GM19035 (cell line): ENCODE data around the gene LRFN4.

Experiments used
- ATAC-seq: cut with Tn5 transposase; IDR thresholded peaks from one replicate; pipeline ENCODE4 v1.9.1; 2021; ENCODE audit not compliant: unreplicated experiment

LRFN4 gene

GRCh38 chr11:66870131-66870530, 13.3 kb downstream of the LRFN4 start:
- no peak for ATAC-seq

DNA sequence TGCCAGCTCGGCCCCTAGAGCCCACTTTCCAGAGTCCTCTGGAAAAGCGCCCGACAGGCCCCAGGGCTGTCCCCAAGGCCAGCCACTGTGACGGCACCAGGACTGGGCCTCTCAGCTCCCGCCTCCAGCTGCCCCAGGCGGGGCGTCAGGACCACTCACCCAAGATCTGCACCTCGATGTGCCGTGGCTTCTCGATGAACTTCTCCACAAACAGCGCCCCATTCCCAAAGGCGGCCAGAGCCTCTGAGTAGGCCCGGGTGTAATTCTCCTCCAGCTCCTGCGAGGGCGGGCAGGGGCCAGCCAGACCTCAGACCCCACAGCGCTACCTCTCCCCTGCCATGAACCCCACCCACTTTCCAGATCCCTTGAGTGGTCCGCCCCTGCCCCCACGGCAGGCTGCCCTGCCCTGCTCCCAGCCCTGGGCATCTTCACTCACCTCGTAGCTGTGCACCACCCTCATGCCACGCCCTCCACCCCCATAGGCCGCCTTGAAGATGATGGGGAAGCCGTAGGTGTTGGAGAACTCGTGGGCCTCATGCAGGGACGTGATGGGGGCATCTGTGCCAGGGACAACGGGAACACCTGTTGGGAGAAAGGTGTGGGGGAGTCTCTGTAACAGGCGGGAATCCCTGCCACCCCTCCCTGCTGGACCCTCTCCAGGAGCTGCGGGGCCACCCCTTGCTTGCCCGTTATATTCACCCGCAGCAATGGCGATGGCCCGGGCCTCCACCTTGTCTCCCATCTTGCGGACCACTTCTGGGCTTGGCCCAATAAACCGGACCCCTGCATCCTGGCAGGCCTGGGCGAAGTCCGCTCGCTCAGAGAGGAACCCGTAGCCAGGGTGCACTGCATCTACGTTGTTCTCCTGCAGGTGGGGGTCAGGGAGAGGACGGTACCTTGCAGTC, 14.0 kb downstream of the LRFN4 start:
- ATAC-seq, result no peak

- ATAC-seq, result no peak
These were observed 14.6 kb downstream of the LRFN4 start for GRCh38 chr11:66871521-66871901.

GRCh38 chr11:66874232-66874631, 17.4 kb downstream of the LRFN4 start:
- no peak for ATAC-seq

DNA sequence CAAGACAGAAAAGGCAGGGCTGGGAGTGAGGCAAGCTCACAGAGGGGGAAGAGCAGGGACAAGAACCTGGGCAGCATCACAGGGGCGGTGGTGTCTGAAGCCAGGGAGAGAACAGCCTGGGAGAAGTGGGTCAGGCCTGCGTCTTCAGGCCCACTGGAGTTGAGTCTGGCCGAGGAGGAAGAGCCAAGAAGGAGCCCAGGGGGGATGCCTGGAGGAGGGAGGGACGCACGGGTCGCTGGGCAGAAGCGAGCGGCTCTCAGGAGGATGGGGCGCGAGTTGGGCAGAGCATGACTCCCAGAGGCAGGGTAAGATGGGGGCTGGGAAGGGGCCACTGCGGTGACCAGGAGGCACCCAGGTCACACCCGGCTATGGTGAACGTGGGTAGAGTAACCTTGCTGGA, 18.5 kb downstream of the LRFN4 start:
- no peak for ATAC-seq

DNA sequence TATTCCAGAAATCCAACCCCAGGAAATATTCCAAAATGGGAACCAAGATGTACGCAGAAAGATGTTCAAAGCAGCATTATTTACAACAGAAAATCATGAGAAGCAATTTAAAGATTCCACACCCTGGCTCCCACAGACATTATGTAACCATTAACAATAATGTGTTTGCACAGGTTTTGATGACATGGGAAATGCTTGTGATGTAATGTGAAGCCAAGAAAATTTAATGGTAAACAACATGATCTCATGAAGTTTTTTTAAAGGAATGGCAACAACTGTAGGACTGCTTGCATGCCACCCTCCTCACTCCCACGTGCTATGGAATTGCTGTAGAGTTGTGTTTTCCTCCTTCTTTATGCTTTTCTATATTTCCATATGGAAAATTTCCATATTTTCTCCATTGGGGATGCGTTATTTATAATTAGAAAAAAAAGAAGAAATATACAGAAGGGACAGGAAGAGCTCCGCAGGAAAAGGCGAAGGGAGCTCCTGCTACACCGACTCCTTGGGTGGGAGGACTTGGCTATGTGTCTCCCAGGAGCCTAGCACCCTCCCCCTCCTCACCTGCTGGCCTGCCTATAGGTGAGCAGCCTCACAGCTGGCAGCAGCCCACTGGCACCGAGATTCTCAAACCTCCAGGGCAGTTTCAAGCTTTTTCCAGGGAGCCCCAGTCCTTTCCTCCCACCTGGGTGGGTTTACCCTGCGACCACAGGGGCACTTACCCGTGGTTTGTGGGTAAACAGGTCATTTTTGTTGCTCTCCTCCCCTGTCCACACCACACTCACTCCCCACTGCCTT, 20.9 kb downstream of the LRFN4 start:
- ATAC-seq, result no peak

DNA sequence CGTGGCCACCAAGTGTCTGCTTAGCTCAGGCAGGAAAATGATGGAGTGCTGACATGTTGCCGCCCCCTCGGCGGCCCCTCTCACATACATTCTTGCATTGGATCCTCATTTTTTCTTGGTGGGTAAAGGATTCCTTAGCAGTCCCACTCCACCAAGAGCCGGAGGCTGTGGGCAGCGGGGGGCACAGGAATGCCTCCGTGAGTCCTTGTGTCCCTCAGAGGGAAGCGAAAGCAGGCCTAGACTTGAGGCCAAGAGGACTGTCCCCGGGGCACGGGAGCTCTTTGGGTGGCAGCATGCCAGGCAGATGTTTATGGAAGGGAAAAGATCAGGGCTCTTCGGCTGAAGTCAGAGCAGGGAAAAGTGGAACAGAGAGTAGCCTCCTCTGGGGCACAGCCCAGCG, 21.6 kb downstream of the LRFN4 start:
- ATAC-seq, result no peak

DNA sequence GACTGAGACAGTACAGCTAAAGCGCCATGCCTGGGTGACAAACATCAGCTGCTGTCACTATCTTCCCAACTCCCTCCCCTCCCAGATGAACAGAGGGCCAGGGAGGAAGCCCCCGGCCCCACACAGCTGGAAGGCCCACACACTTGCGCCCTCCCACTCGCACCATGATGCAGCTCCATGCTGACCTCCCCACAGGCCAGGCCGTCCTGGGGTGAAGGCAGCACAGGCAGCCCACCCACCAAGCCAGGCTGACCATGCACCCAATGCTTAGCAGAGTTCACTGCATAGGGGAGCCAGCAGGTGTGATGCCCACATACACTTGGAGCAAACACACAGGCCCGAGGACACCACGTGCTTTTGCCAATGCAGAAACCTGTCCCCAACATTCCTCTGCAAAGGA, 22.1 kb downstream of the LRFN4 start:
- ATAC-seq, result no peak

DNA sequence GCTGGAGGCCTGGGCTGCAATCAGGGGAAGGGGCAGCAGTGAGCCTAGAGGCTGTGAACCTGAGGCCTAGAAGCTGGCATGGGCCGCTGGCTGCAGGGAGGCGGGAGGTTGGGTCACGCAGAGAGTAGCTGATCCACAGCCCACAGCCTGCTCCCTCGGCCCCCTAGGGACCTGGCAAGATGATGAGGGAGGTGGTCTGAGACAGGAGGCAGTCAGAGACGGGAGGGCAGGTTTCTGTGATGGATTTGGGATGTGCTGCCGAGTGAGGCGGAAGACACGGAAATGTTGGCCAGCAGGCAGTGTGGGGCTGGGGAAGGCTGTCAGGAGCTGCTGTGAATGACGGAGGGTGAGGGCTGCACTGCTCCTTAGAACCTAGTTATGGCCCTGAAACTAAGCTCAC, 22.7 kb downstream of the LRFN4 start:
- ATAC-seq, result no peak

GRCh38 chr11:66879999-66880398, 23.1 kb downstream of the LRFN4 start:
- ATAC-seq, result no peak

GRCh38 chr11:66880496-66881450, 23.9 kb downstream of the LRFN4 start:
- ATAC-seq, result no peak

GRCh38 chr11:66881451-66881835, 24.6 kb downstream of the LRFN4 start:
- no peak for ATAC-seq

- no peak for ATAC-seq
These were observed 25.1 kb downstream of the LRFN4 start for GRCh38 chr11:66881927-66882452.

DNA sequence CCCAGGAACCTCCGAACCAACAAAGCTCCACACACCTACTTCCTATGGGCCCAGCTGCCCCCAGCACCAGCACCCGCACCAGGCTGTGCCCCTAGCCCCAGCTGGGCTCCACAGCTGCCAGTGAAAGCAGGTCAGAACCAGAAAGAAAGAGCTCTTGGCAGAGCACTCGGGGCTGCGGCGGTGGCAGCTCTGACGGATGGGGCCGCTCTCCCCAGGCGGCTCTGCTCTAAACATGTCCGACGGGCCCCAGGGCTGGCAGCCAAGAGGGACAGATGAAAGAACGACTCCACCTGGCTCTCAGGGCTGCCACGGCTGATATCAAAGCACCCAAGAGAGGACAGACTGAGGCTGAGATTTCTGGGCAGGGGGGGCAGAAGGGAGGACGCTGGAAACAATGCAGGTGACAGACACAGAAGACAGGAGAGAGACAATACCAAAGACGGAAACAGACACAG, 25.7 kb downstream of the LRFN4 start:
- no peak for ATAC-seq

GRCh38 chr11:66883016-66883965, 26.4 kb downstream of the LRFN4 start:
- ATAC-seq, result no peak

GRCh38 chr11:66884443-66884842, 27.6 kb downstream of the LRFN4 start:
- ATAC-seq, result no peak

DNA sequence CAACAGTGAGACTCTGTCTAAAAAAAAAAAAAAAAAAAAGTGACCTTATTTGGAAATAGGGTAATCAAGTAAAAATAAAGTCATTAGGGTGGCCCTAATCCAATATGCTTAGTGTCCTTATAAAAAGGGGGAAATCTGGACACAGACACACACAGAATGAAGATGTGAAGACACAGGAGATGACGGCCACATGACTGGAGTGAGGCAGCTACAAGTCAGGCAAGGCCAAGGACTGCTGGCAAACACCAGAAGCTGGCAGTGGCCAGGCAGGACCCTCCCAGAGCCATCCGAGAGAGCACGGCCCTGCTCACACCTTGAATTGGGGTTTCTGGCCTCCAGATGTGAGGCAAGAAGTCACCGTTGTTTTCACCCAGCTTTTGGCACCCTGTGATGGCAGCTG, 28.6 kb downstream of the LRFN4 start:
- no peak for ATAC-seq

GRCh38 chr11:66885950-66886440, 29.1 kb downstream of the LRFN4 start:
- no peak for ATAC-seq

- ATAC-seq, result no peak
These were observed 29.9 kb downstream of the LRFN4 start for GRCh38 chr11:66886671-66887221.
